K562 (cell line): ENCODE measurements around the gene HELZ. TPM values are rescaled to one million over a fixed set of nuclear protein-coding genes. Genes with fewer than 3 reads are reported as not detected.
A peak's percentile ranks its signal among the peaks of the same experiment; 100 is the strongest.

ENCODE experiments used
- ATAC-seq: fragments of 200-7000 bp; cut with Tn5 transposase; 3 replicates; pipeline ENCODE4 v1.9.1; 2020; ENCODE audit warnings: moderate library complexity
- BruUV-seq: library from RNA; stranded (reverse); fragments of 400-500 nt; replicated peaks from 2 replicates; lab custom pipeline; 2021; lab: Mats Ljungman, UMichigan
- CTCF ChIA-PET: fragments of 300-600 bp; formaldehyde crosslinking; extraction: SDS; loops from one replicate; lab custom pipeline; 2021; ENCODE audit warnings: low intra/inter-chr PET ratio; lab: Yijun Ruan, JAX
- POLR2A ChIA-PET: fragments of 300-600, 350-650 bp; sonication (Branson Sonifier 250); formaldehyde crosslinking; extraction: SDS; loops from one replicate; lab custom pipeline; 2021; ENCODE audit warnings: antibody characterized with exemption, inconsistent platforms; lab: Yijun Ruan, JAX
- DNase-seq, 4 experiments: peaks; one replicate each; pipeline versions ENCODE4 v3.0.0 to v3.0.0-alpha.2; 2011 to 2018; ENCODE audit warnings: low spot score in 3 of 4, mixed read lengths in 3 of 4; ENCODE audit errors: extremely low read depth in 1 of 4
- FAIRE-seq: peaks from 2 replicates; lab custom pipeline; 2011; peaks lifted over from hg19 to GRCh38; lab: Jason Lieb, UNC
- H2AFZ ChIP-seq: 2 replicates; pipeline ENCODE4 v1.6.0; 2011; ENCODE audit warnings: low read depth, low read length, control low read depth, inconsistent platforms
- H3K27ac ChIP-seq: fragments of 200-600 bp; 3 replicates; pipeline ENCODE4 v1.8.0; 2011; ENCODE audit warnings: low read depth, mild to moderate bottlenecking, control low read depth, inconsistent platforms, low read length, moderate library complexity, mixed read lengths; ENCODE audit errors: extremely low read depth
- H3K27me3 ChIP-seq, 2 experiments: fragments of 300-600 bp in 1 of 2; 2 replicates in 1 of 2; 3 replicates in 1 of 2; pipeline versions ENCODE4 v1.6.0 to v1.8.0; 2011; ENCODE audit warnings: inconsistent platforms in 2 of 2, low read length in 2 of 2, mild to moderate bottlenecking in 1 of 2, mixed read lengths in 1 of 2, moderate library complexity in 1 of 2; ENCODE audit not compliant: control insufficient read depth in 2 of 2, insufficient read depth in 2 of 2
- H3K36me3 ChIP-seq: fragments of 300-600 bp; 3 replicates; pipeline ENCODE4 v1.8.0; 2011; ENCODE audit warnings: mild to moderate bottlenecking, low read length, inconsistent platforms; ENCODE audit not compliant: control insufficient read depth, insufficient read depth
- H3K4me1 ChIP-seq, 2 experiments: fragments of 200-600 bp in 1 of 2; replicated peaks in 1 of 2; 2 replicates in 1 of 2; 3 replicates in 1 of 2; pipeline versions ENCODE4 v1.5.1 to v1.8.0; 2011; ENCODE audit warnings: inconsistent platforms in 2 of 2, low read length in 2 of 2, mild to moderate bottlenecking in 1 of 2, mixed read lengths in 1 of 2, moderate library complexity in 1 of 2; ENCODE audit not compliant: control insufficient read depth in 2 of 2, insufficient read depth in 2 of 2
- H3K4me2 ChIP-seq: 2 replicates; pipeline ENCODE4 v1.6.1; 2011; ENCODE audit warnings: low read length, control low read depth, inconsistent platforms, mixed read lengths; ENCODE audit not compliant: insufficient read depth
- H3K4me3 ChIP-seq: fragments of 200-600 bp; sonication (generic), shearing (Covaris generic); 2 replicates; pipeline ENCODE4 v1.5.1; 2016; ENCODE audit warnings: control low read depth, inconsistent platforms
- H3K79me2 ChIP-seq: fragments of 200-600 bp; 3 replicates; pipeline ENCODE4 v1.8.0; 2011; ENCODE audit warnings: low read length, inconsistent platforms; ENCODE audit not compliant: control insufficient read depth, insufficient read depth
- H3K9ac ChIP-seq, 2 experiments: 2 replicates each; pipeline versions ENCODE4 v1.6.0 to v1.6.1; 2011; ENCODE audit warnings: low read depth in 2 of 2, low read length in 2 of 2, control low read depth in 1 of 2, inconsistent platforms in 1 of 2, mild to moderate bottlenecking in 1 of 2, mixed read lengths in 1 of 2; ENCODE audit not compliant: insufficient read depth in 1 of 2
- H3K9me1 ChIP-seq: one replicate; pipeline ENCODE4 v1.6.0; 2011; ENCODE audit warnings: inconsistent platforms, mild to moderate bottlenecking, low read length, moderate library complexity; ENCODE audit not compliant: control insufficient read depth, insufficient read depth
- H3K9me3 ChIP-seq: replicated peaks from 2 replicates; pipeline ENCODE4 v1.5.1; 2011; ENCODE audit warnings: low read depth, low read length, inconsistent platforms; ENCODE audit not compliant: control insufficient read depth, insufficient read depth
- H4K20me1 ChIP-seq: replicated peaks from 2 replicates; pipeline ENCODE4 v1.6.1; 2011; ENCODE audit warnings: low read length, inconsistent platforms, mixed read lengths; ENCODE audit not compliant: control insufficient read depth, insufficient read depth
- ZBTB40 ChIP-seq, 2 experiments: fragments of 450-650 bp in 1 of 2; sonication (generic) in 1 of 2; formaldehyde crosslinking in 1 of 2; IDR thresholded peaks; 2 replicates each; pipeline versions ENCODE4 v1.7.1 to v1.9.0; 2016 to 2022; ENCODE audit warnings: inconsistent platforms in 1 of 2, mild to moderate bottlenecking in 1 of 2, missing genetic modification reagents in 1 of 2
- ZNF79 ChIP-seq: fragments of 250-450 bp; sonication (Bioruptor Pico); IDR thresholded peaks from 2 replicates; pipeline ENCODE4 v1.4.0; 2020; ENCODE audit warnings: low read depth, mild to moderate bottlenecking, moderate library complexity
- WGBS: fragments of 100-300 bp; shearing (Covaris generic); methylation state at CpG from one replicate; pipeline ENCODE4 v1.1.6; 2016; ENCODE audit warnings: low coverage, mixed read lengths; ENCODE audit not compliant: insufficient coverage; ENCODE audit errors: missing lambda C conversion rate; 5-methylcytosine and 5-hydroxymethylcytosine counted together
- in situ Hi-C: fragments of 300-500 bp; cut with MboI; formaldehyde crosslinking; loops from 4 replicates; pipeline ENCODE4 v1.15.0; 2018; ENCODE audit warnings: inconsistent platforms, mixed read lengths
- intact Hi-C: fragments of 100-400 bp; cut with micrococcal nuclease; formaldehyde crosslinking; loops from 2 replicates; pipeline ENCODE4 v1.14.2; 2022
- polyA plus RNA-seq, 8 experiments: library from polyadenylated mRNA; depleted of rRNA in 4 of 8; stranded (reverse) in 5 of 8; unstranded in 3 of 8; fragments of >200 nt; fragmentation: Nextera tagmentation in 2 of 8; fragmentation: Illumina TruSeq in 1 of 8; extraction: Ambion mirVana in 2 of 8; extraction: Trizol in 1 of 8; gene quantifications; 2 replicates each; pipeline versions ENCODE4 v1.2.1 to v1.2.3, GENCODE V29; 2011 to 2014; ENCODE audit warnings: inconsistent platforms in 1 of 8, missing spikeins in 1 of 8
- total RNA-seq, 7 experiments: library from RNA; depleted of rRNA in 6 of 7; stranded (reverse); fragments of >200 nt in 6 of 7; fragmentation: Illumina TruSeq in 2 of 7; extraction: Trizol in 2 of 7; gene quantifications; 2 replicates each; pipeline versions ENCODE4 v1.2.1 to v1.2.3, GENCODE V29; 2011 to 2021; ENCODE audit warnings: low replicate concordance in 1 of 7

Gene HELZ
- total and polyA plus RNA-seq, 9 of the 15 experiments (the other 6 are each of a cell fraction or from before 2014, with no cell fraction given), result 5.2 to 39.8 (median 17.3) TPM

DNA sequence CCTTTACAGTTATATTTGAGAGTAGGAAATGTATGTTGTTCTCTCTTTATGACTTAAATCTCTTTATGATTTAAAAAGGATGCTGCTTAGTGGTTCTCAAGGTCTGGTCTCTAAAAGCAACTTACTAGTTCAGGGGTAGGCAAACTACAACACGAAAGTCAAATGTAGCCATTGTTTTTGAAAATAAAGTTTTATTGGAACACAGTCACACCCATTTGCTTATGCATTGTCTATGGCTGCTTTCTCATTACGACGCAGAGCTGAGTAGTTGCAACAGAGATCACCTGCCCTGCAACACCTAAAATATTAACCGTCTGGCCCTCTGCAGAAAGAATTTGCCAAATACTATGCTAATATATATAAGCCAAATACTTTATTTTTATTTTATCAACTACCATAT is 58.2 kb downstream of the HELZ start:
- WGBS, result 97% methylated on average over 4 of the region's 4 CpGs
- POLR2A ChIA-PET, result no interaction called here
- TF ChIP-seq ZNF79 (no peak), ZBTB40 (IDR thresholded peaks at IDR 0.05) (peak; percentile 90), ZBTB40 (CRISPR knock-in tag; IDR thresholded peaks at IDR 0.05) (0 out of 2 replicates have a peak, but pooled peaks have one; percentile 47)

More for the DNA sequence above, 58.2 kb downstream of the HELZ start:
- Histone ChIP-seq H3K27me3 (no peaks in the 10 kb centered on the region), H4K20me1 (no peaks in the 10 kb centered on the region), H2AFZ (no peak overlapping the region), H3K79me2 (no peaks in the 10 kb centered on the region), H3K4me3 (no peak overlapping the region), H3K4me2 (no peak overlapping the region), H3K9me3 (no peaks in the 10 kb centered on the region), H3K36me3 (peaks cover 38% of the 10 kb centered on the region; the same call in 2 of the 3 replicates), H3K9me1 (no peaks in the 10 kb centered on the region), H3K27ac (no peak overlapping the region), H3K4me1 (no peaks in the 10 kb centered on the region), H3K9ac (no peak overlapping the region)
- intact Hi-C loops, result no loop called here
- DNase-seq (no peak), FAIRE-seq (no peak), ATAC-seq (no peak)
- BruUV-seq, result no TSS peak
- in situ Hi-C loops, result no loop called here
- CTCF ChIA-PET, result no interaction called here
